Suprapubic skin (tissue), 4 donors: ENCODE data around the gene MYBL2. TPM values are rescaled to one million over a fixed set of nuclear protein-coding genes. Genes with fewer than 3 reads are reported as not detected.

Experiments
- DNase-seq, 2 donors: peaks; one replicate each; pipeline ENCODE4 v3.0.0-alpha.2; 2019; ENCODE audit warnings: low spot score in 2 of 2
- H3K27ac ChIP-seq: fragments of 200-600 bp; sonication (generic); one replicate; pipeline ENCODE4 v1.5.1; 2019
- H3K27me3 ChIP-seq: fragments of 200-600 bp; sonication (generic); one replicate; pipeline ENCODE4 v1.5.1; 2019
- H3K36me3 ChIP-seq: fragments of 200-600 bp; sonication (generic); one replicate; pipeline ENCODE4 v1.5.1; 2019
- H3K4me1 ChIP-seq: fragments of 200-600 bp; sonication (generic); one replicate; pipeline ENCODE4 v1.5.1; 2019
- H3K4me3 ChIP-seq: fragments of 200-600 bp; sonication (generic); one replicate; pipeline ENCODE4 v1.5.1; 2019; ENCODE audit warnings: mild to moderate bottlenecking
- H3K9me3 ChIP-seq: fragments of 200-600 bp; sonication (generic); one replicate; pipeline ENCODE4 v1.5.1; 2019
- CTCF ChIP-seq, 2 donors: fragments of 200-600 bp in 1 of 2; fragments of 450-650 bp in 1 of 2; sonication (generic) in 1 of 2; IDR thresholded peaks; one replicate each; pipeline ENCODE4 v1.5.1; 2016 to 2019; ENCODE audit warnings: antibody characterized with exemption in 2 of 2, mild to moderate bottlenecking in 1 of 2, moderate library complexity in 1 of 2
- EP300 ChIP-seq: sonication (generic); formaldehyde crosslinking; IDR thresholded peaks from one replicate; pipeline ENCODE4 v1.6.1; 2017; ENCODE audit warnings: antibody characterized with exemption
- POLR2A ChIP-seq, 2 donors: fragments of 450-650 bp; IDR thresholded peaks; one replicate each; pipeline ENCODE4 v1.6.1; 2017; ENCODE audit warnings: antibody characterized with exemption in 2 of 2, mild to moderate bottlenecking in 2 of 2, moderate library complexity in 2 of 2
- POLR2AphosphoS5 ChIP-seq, 3 donors: sonication (generic); formaldehyde crosslinking; IDR thresholded peaks; one replicate each; pipeline ENCODE4 v1.6.1; 2017; ENCODE audit warnings: antibody characterized with exemption in 3 of 3
- WGBS: methylation state at CpG from one replicate; pipeline ENCODE4 v1.1.5; 2018; 5-methylcytosine and 5-hydroxymethylcytosine counted together
- total RNA-seq, 4 donors: library from RNA; depleted of rRNA; stranded (reverse); fragments of >200 nt; gene quantifications; one replicate each; pipeline ENCODE4 v1.1.0, GENCODE V29; 2016

The MYBL2 gene
- total RNA-seq, 4 donors from 2014 or later: 0.97 to 1.7 (median 1.2) TPM

DNA sequence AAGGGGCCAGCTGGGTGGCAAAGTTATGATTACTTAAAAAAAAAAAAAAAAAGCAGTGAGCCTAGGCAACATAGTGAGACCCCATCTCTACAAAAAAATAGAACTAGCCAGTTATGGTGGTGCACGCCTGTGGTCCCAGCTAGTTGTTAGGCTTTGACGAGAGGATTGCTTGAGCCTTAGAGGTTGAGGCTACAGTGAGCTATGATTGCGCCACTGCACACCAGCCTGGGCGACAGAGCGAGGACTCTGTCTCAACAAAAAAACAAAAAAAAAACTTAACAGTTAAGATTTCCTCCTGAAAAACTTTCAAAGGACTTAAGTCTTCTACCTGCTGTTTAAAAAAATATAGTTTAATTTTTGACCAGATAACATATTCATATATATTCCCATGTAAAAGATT lies 57.5 kb downstream of the MYBL2 start:
- 86% methylated on average over 5 of the region's 5 CpGs for WGBS
- Histone ChIP-seq H3K27me3 (no peaks in the 10 kb centered on the region), H3K36me3 (no peaks in the 10 kb centered on the region)

DNA sequence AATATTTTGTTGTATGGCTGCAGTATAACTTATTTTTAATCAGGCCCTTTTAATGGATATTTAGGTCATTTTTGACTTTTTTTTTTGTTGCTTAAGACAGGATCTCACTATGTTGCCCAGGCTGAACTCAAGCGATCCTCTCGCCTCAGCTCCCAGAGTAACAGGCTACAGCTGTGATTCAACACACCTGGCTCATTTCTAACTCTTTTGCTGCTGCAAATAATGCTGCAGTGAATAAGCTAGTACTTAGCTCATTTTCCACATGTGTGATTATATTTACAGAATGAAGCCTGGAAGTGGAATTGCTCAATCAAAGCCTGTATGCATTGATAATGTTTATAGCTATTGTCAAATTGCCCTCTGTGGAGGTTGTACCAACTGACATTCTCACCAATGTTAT lies 58.8 kb downstream of the MYBL2 start:
- H3K36me3 ChIP-seq: no peaks in the 10 kb centered on the region
- WGBS: 96% methylated on average over 2 of the region's 2 CpGs
- peaks cover 8% of the 10 kb centered on the region for H3K4me1 ChIP-seq
- H3K4me3 ChIP-seq: no peak overlapping the region
- peaks cover 3% of the 10 kb centered on the region for H3K27me3 ChIP-seq
- H3K9me3 ChIP-seq: no peaks in the 10 kb centered on the region
- no peak for DNase-seq
- H3K27ac ChIP-seq: no peak overlapping the region
- TF ChIP-seq POLR2A (IDR thresholded peaks at IDR 0.05) (no peak), CTCF (IDR thresholded peaks at IDR 0.05) (no peak), POLR2AphosphoS5 (IDR thresholded peaks at IDR 0.05) (no peak), EP300 (no peak)

More for the DNA sequence above, 57.5 kb downstream of the MYBL2 start:
- H3K4me1 ChIP-seq: peaks cover 8% of the 10 kb centered on the region
- no peak for DNase-seq
- no peak overlapping the region for H3K27ac ChIP-seq
- no peaks in the 10 kb centered on the region for H3K9me3 ChIP-seq
- H3K4me3 ChIP-seq: no peak overlapping the region
- TF ChIP-seq POLR2A (IDR thresholded peaks at IDR 0.05): no peak
- no peak for TF ChIP-seq POLR2AphosphoS5 (IDR thresholded peaks at IDR 0.05)
- TF ChIP-seq EP300: no peak
- no peak for TF ChIP-seq CTCF (IDR thresholded peaks at IDR 0.05)

GRCh38 chr20:43726333-43726732 lies 59.4 kb downstream of the MYBL2 start:
- Histone ChIP-seq H3K4me1 (peaks cover 7% of the 10 kb centered on the region), H3K27ac (no peak overlapping the region), H3K9me3 (no peaks in the 10 kb centered on the region), H3K27me3 (peaks cover 8% of the 10 kb centered on the region), H3K4me3 (no peak overlapping the region), H3K36me3 (no peaks in the 10 kb centered on the region)
- DNase-seq: no peak
- 84% methylated on average over 10 of the region's 10 CpGs for WGBS
- no peak for TF ChIP-seq POLR2A (IDR thresholded peaks at IDR 0.05)
- no peak for TF ChIP-seq POLR2AphosphoS5 (IDR thresholded peaks at IDR 0.05)
- TF ChIP-seq EP300: no peak
- TF ChIP-seq CTCF (IDR thresholded peaks at IDR 0.05): no peak

DNA sequence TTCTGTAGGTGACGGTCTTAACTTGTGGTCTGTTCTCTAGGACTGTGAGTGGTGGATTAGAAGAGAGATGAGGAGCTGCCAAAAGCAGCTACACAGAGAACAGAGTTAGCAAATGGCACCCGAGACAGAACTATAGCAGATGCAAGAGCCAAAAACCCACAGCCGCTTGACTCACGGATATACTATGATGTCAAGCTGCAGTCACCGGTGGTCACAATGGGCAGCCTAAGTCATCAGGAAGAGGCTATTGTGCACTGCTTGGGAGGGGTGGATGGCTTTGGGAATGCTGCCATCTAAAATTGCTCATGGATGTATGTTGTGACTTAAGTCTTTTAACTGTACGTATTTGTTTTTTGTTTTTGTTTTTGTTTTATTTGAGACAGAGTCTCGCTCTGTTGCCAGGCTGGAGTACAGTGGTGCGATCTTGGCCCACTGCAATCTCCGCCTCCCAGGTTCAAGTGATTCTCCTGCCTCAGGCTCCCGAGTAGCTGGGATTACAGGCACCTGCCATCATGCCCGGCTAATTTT lies 60.0 kb downstream of the MYBL2 start, which contains the start of gene GTSF1L:
TSS of gene GTSF1L (minus strand) at position 192 of the 528 bp plus-strand sequence. CDS start 308 bp downstream, outside the sequence.
- no peak for DNase-seq
- Histone ChIP-seq H3K27me3 (peaks cover 8% of the 10 kb centered on the region), H3K4me1 (peaks cover 2% of the 10 kb centered on the region), H3K36me3 (no peaks in the 10 kb centered on the region), H3K4me3 (no peak within 1 kb of the TSS), H3K9me3 (no peaks in the 10 kb centered on the region), H3K27ac (no peak within 1 kb of the TSS)
- no peak for TF ChIP-seq CTCF (IDR thresholded peaks at IDR 0.05)
- 80% methylated on average over 11 of the region's 11 CpGs for WGBS

GRCh38 chr20:43727980-43728590 lies 61.2 kb downstream of the MYBL2 start:
- no peaks in the 10 kb centered on the region for H3K4me1 ChIP-seq
- no peak overlapping the region for H3K4me3 ChIP-seq
- H3K27me3 ChIP-seq: peaks cover 8% of the 10 kb centered on the region
- H3K27ac ChIP-seq: no peak overlapping the region
- no peak for TF ChIP-seq CTCF (IDR thresholded peaks at IDR 0.05)
- no peak for TF ChIP-seq POLR2A (IDR thresholded peaks at IDR 0.05)
- no peak for TF ChIP-seq POLR2AphosphoS5 (IDR thresholded peaks at IDR 0.05)
- TF ChIP-seq EP300: no peak
- DNase-seq: no peak
- 89% methylated on average over 1 of the region's 1 CpG for WGBS
- no peaks in the 10 kb centered on the region for H3K9me3 ChIP-seq
- no peaks in the 10 kb centered on the region for H3K36me3 ChIP-seq
